ENCODE data around the gene CDH12.
"Not testable (repeated sequence)": the region's sequence is repeated elsewhere in the genome, so short reads cannot be mapped to it uniquely, and the experiment has no call there.

CDH12 gene

GRCh38 chr5:22056601-22057000 is 796.5 kb downstream of the CDH12 start:
- no peaks in the 10 kb centered on the region for H3K9me3 ChIP-seq (replicated peaks in 1 of 11)
- H4K20me1 ChIP-seq = no peaks in the 10 kb centered on the region
- no peak overlapping the region for H3K27ac ChIP-seq
- no peaks in the 10 kb centered on the region for H3K27me3 ChIP-seq
- H3K36me3 ChIP-seq = no peaks in the 10 kb centered on the region
- H3K9ac ChIP-seq = no peak overlapping the region
- H3K4me1 ChIP-seq = no peaks in the 10 kb centered on the region
- no peak overlapping the region for H3K4me3 ChIP-seq
- no peak overlapping the region for H3K4me2 ChIP-seq
- no peak for TF ChIP-seq Cebpa-rat (IDR thresholded peaks at IDR 0.05)

- no peak overlapping the region for H3K4me2 ChIP-seq
- H3K27ac ChIP-seq = no peak overlapping the region
- H3K4me3 ChIP-seq = no peak overlapping the region
- H4K20me1 ChIP-seq = no peaks in the 10 kb centered on the region
- no peaks in the 10 kb centered on the region for H3K27me3 ChIP-seq
- no peak overlapping the region for H3K9ac ChIP-seq
- H3K9me3 ChIP-seq (replicated peaks in 1 of 11) = no peaks in the 10 kb centered on the region
- no peaks in the 10 kb centered on the region for H3K4me1 ChIP-seq
- no peak for TF ChIP-seq Cebpa-rat (IDR thresholded peaks at IDR 0.05)
- no peaks in the 10 kb centered on the region for H3K36me3 ChIP-seq
Measured at GRCh38 chr5:22053195-22053594, 799.9 kb downstream of the CDH12 start.

- no peaks in the 10 kb centered on the region for H3K9me3 ChIP-seq (replicated peaks in 1 of 11)
- no peak overlapping the region for H3K9ac ChIP-seq
- no peaks in the 10 kb centered on the region for H3K4me1 ChIP-seq
- H4K20me1 ChIP-seq = no peaks in the 10 kb centered on the region
- no peak for TF ChIP-seq Cebpa-rat (IDR thresholded peaks at IDR 0.05)
- H3K4me2 ChIP-seq = no peak overlapping the region
- H3K27ac ChIP-seq = no peak overlapping the region
- no peaks in the 10 kb centered on the region for H3K36me3 ChIP-seq
- no peak overlapping the region for H3K4me3 ChIP-seq
- no peaks in the 10 kb centered on the region for H3K27me3 ChIP-seq
Measured at GRCh38 chr5:22051881-22052280, 801.3 kb downstream of the CDH12 start.

GRCh38 chr5:22050931-22051330 is 802.2 kb downstream of the CDH12 start:
- Histone ChIP-seq H3K4me3 (no peak overlapping the region), H3K9me3 (replicated peaks in 1 of 11) (no peaks in the 10 kb centered on the region), H3K27ac (no peak overlapping the region), H4K20me1 (no peaks in the 10 kb centered on the region), H3K36me3 (no peaks in the 10 kb centered on the region), H3K4me2 (no peak overlapping the region), H3K27me3 (no peaks in the 10 kb centered on the region), H3K4me1 (no peaks in the 10 kb centered on the region), H3K9ac (no peak overlapping the region)
- no peak for TF ChIP-seq Cebpa-rat (IDR thresholded peaks at IDR 0.05)

GRCh38 chr5:22044229-22044628 is 808.9 kb downstream of the CDH12 start:
- Histone ChIP-seq H3K4me3 (no peak overlapping the region), H3K27ac (no peak overlapping the region), H3K27me3 (no peaks in the 10 kb centered on the region), H3K9me3 (replicated peaks in 1 of 11) (peaks cover 17 to 34% (median 24%) of the 10 kb centered on the region in 11 experiments), H3K36me3 (no peaks in the 10 kb centered on the region), H3K9ac (no peak overlapping the region), H3K4me1 (no peaks in the 10 kb centered on the region), H4K20me1 (no peaks in the 10 kb centered on the region), H3K4me2 (no peak overlapping the region)
- no peak for TF ChIP-seq Cebpa-rat (IDR thresholded peaks at IDR 0.05)

GRCh38 chr5:22036061-22036460 is 817.1 kb downstream of the CDH12 start:
- no peaks in the 10 kb centered on the region for H4K20me1 ChIP-seq
- TF ChIP-seq Cebpa-rat (IDR thresholded peaks at IDR 0.05) = no peak
- no peaks in the 10 kb centered on the region for H3K36me3 ChIP-seq
- no peak overlapping the region for H3K4me2 ChIP-seq
- H3K4me1 ChIP-seq = peaks cover 0 to 15% (median 10%) of the 10 kb centered on the region in 10 experiments; a peak in 13 of 20 replicates
- H3K27ac ChIP-seq = no peak overlapping the region
- H3K27me3 ChIP-seq = no peaks in the 10 kb centered on the region
- no peak overlapping the region for H3K4me3 ChIP-seq
- H3K9ac ChIP-seq = no peak overlapping the region
- peaks cover 0 to 4% (median 0%) of the 10 kb centered on the region in 11 experiments; a peak in 1 of 22 replicates for H3K9me3 ChIP-seq (replicated peaks in 1 of 11)

- H3K4me3 ChIP-seq = no peak overlapping the region
Measured at GRCh38 chr5:22033066-22033465, 820.1 kb downstream of the CDH12 start.

GRCh38 chr5:22023784-22024183 is 829.4 kb downstream of the CDH12 start:
- H3K4me3 ChIP-seq = no peak overlapping the region
- H3K27ac ChIP-seq = no peak overlapping the region
- no peaks in the 10 kb centered on the region for H3K9me3 ChIP-seq (replicated peaks in 1 of 11)
- H3K4me2 ChIP-seq = no peak overlapping the region
- H3K4me1 ChIP-seq = no peaks in the 10 kb centered on the region
- H3K36me3 ChIP-seq = no peaks in the 10 kb centered on the region
- H3K27me3 ChIP-seq = no peaks in the 10 kb centered on the region
- no peak for TF ChIP-seq Cebpa-rat (IDR thresholded peaks at IDR 0.05)
- no peaks in the 10 kb centered on the region for H4K20me1 ChIP-seq
- no peak overlapping the region for H3K9ac ChIP-seq

More at GRCh38 chr5:22033066-22033465, 820.1 kb downstream of the CDH12 start:
- Histone ChIP-seq H3K27me3 (no peaks in the 10 kb centered on the region), H3K4me1 (peaks cover 0 to 5% (median 4%) of the 10 kb centered on the region in 10 experiments; a peak in 12 of 20 replicates), H4K20me1 (no peaks in the 10 kb centered on the region), H3K4me2 (no peak overlapping the region), H3K9me3 (replicated peaks in 1 of 11) (0 out of 22 replicates have a peak, but pooled peaks cover 0 to under 1% (median 0%) of the 10 kb centered on the region in 11 experiments), H3K36me3 (no peaks in the 10 kb centered on the region), H3K9ac (no peak overlapping the region), H3K27ac (no peak overlapping the region)
- no peak for TF ChIP-seq Cebpa-rat (IDR thresholded peaks at IDR 0.05)

- not testable (repeated sequence) for H3K27ac ChIP-seq
Measured at GRCh38 chr5:22012893-22013292, 840.3 kb downstream of the CDH12 start.

GRCh38 chr5:22010808-22011207 is 842.3 kb downstream of the CDH12 start:
- H3K27ac ChIP-seq; H3K9me3 ChIP-seq (replicated peaks in 1 of 11); H3K36me3 ChIP-seq; H4K20me1 ChIP-seq; H3K27me3 ChIP-seq; H3K4me1 ChIP-seq; H3K4me2 ChIP-seq; H3K4me3 ChIP-seq; H3K9ac ChIP-seq: not testable (repeated sequence)

More at GRCh38 chr5:22012893-22013292, 840.3 kb downstream of the CDH12 start:
- H3K4me2 ChIP-seq; H4K20me1 ChIP-seq; H3K4me1 ChIP-seq; H3K27me3 ChIP-seq; H3K36me3 ChIP-seq; H3K9ac ChIP-seq; H3K9me3 ChIP-seq (replicated peaks in 1 of 11); H3K4me3 ChIP-seq: not testable (repeated sequence)

- H3K4me1 ChIP-seq; H3K9me3 ChIP-seq (replicated peaks in 1 of 11); H3K27ac ChIP-seq; H3K4me2 ChIP-seq; H3K9ac ChIP-seq; H4K20me1 ChIP-seq; H3K36me3 ChIP-seq; H3K4me3 ChIP-seq; H3K27me3 ChIP-seq: not testable (repeated sequence)
Measured at GRCh38 chr5:22001097-22001496, 852.0 kb downstream of the CDH12 start.

- H3K4me3 ChIP-seq; H3K27me3 ChIP-seq; H4K20me1 ChIP-seq; H3K4me1 ChIP-seq; H3K9me3 ChIP-seq (replicated peaks in 1 of 11); H3K36me3 ChIP-seq; H3K4me2 ChIP-seq; H3K27ac ChIP-seq; H3K9ac ChIP-seq: not testable (repeated sequence)
Measured at GRCh38 chr5:21985799-21986198, 867.3 kb downstream of the CDH12 start.

- not testable (repeated sequence) for H3K4me1 ChIP-seq; H3K9me3 ChIP-seq (replicated peaks in 1 of 11); H3K4me3 ChIP-seq; H4K20me1 ChIP-seq; H3K4me2 ChIP-seq; H3K27me3 ChIP-seq; H3K36me3 ChIP-seq; H3K27ac ChIP-seq; H3K9ac ChIP-seq
Measured at GRCh38 chr5:21951571-21951970, 901.6 kb downstream of the CDH12 start.
